Measurements from ENCODE around the gene PTPN3. TPM values are rescaled to one million over a fixed set of nuclear protein-coding genes. Genes with fewer than 3 reads are reported as not detected.

The PTPN3 gene, protein sequence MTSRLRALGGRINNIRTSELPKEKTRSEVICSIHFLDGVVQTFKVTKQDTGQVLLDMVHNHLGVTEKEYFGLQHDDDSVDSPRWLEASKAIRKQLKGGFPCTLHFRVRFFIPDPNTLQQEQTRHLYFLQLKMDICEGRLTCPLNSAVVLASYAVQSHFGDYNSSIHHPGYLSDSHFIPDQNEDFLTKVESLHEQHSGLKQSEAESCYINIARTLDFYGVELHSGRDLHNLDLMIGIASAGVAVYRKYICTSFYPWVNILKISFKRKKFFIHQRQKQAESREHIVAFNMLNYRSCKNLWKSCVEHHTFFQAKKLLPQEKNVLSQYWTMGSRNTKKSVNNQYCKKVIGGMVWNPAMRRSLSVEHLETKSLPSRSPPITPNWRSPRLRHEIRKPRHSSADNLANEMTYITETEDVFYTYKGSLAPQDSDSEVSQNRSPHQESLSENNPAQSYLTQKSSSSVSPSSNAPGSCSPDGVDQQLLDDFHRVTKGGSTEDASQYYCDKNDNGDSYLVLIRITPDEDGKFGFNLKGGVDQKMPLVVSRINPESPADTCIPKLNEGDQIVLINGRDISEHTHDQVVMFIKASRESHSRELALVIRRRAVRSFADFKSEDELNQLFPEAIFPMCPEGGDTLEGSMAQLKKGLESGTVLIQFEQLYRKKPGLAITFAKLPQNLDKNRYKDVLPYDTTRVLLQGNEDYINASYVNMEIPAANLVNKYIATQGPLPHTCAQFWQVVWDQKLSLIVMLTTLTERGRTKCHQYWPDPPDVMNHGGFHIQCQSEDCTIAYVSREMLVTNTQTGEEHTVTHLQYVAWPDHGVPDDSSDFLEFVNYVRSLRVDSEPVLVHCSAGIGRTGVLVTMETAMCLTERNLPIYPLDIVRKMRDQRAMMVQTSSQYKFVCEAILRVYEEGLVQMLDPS
- 13.5 to 18.5 TPM (median 16.0 TPM) in 5 replicates for total RNA-seq (2022; extraction: Qiagen RNA extraction; ENCODE audit: low read depth)

GRCh38 chr9:109498195-109499092 lies at the start of gene PTPN3:
TSS of gene PTPN3 (minus strand) at chr9:109498307. CDS start at chr9:109463434, 34,873 bp downstream.

Other genes starting within 250 kb of the PTPN3 start
- gene EPB41L4B, start 177.2 kb downstream of the PTPN3 start, total RNA-seq (2022; extraction: Qiagen RNA extraction; ENCODE audit: low read depth): 5.9 to 11.0 TPM (median 10.0 TPM) in 5 replicates

All from A549 treated with DMSO at 1 μM for 4 hours (cell line).